ENCODE results near the gene PINK1.

Gene PINK1

DNA sequence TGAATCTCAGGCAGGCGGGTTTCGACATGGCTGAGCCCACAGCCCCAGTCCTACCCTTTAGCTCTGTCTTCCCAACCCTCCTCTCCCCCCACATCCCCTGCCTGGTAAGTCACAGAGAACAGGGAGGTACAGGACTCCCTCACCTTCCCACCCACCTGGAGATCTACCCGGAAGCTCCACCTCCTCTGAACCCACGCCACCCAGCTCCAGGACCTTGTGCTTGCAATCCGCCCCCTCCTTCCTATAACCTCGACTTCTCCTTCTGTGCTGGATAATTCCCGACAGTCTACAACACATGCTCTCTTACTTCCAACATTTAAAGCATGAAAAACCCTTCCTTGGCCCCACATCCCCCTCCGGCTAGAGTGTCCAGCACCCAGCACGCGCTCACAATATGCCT is 62.3 kb downstream of the PINK1 start:
- Histone ChIP-seq H3K4me1 (ENCODE audit: control insufficient read depth, insufficient read depth, low read length) (no peaks in the 10 kb centered on the region), H3K27ac (ENCODE audit: extremely low read depth, low read depth, low read length) (no peak overlapping the region), H3K9me3 (ENCODE audit: control insufficient read depth, insufficient read depth, low read depth, low read length) (no peaks in the 10 kb centered on the region), H3K36me3 (ENCODE audit: control insufficient read depth in 2 of 2, insufficient read depth in 1 of 2, low read length in 2 of 2) (no peaks in the 10 kb centered on the region; a peak in 1 of 3 replicates), H3K4me3 (ENCODE audit: low read depth, low read length) (no peak overlapping the region)
- ChIA-PET CTCF (interaction anchor here (0.6 to 4.9 kb wide), 8 partner anchors 10 to 559 kb away, joined by 3 to 63 read pairs (median 4); partner anchors contain the start of gene SH2D5), POLR2A (no interaction called here)
- peak; percentile 88 for TF ChIP-seq EGR2 (tag by site-specific recombination; IDR thresholded peaks at IDR 0.05; ENCODE audit: low read depth)
- TF ChIP-seq, protein P1, sequence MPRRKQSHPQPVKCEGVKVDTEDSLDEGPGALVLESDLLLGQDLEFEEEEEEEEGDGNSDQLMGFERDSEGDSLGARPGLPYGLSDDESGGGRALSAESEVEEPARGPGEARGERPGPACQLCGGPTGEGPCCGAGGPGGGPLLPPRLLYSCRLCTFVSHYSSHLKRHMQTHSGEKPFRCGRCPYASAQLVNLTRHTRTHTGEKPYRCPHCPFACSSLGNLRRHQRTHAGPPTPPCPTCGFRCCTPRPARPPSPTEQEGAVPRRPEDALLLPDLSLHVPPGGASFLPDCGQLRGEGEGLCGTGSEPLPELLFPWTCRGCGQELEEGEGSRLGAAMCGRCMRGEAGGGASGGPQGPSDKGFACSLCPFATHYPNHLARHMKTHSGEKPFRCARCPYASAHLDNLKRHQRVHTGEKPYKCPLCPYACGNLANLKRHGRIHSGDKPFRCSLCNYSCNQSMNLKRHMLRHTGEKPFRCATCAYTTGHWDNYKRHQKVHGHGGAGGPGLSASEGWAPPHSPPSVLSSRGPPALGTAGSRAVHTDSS (tag by site-specific recombination; IDR thresholded peaks at IDR 0.05), result no peak
- TF ChIP-seq ZFHX2 (tag by site-specific recombination; conservative IDR thresholded peaks at IDR 0.05), result peak; percentile 67
- TF ChIP-seq ZNF501 (tag by site-specific recombination; IDR thresholded peaks at IDR 0.05), result no peak
- TF ChIP-seq ZNF791 (tag by site-specific recombination; IDR thresholded peaks at IDR 0.05), result no peak

DNA sequence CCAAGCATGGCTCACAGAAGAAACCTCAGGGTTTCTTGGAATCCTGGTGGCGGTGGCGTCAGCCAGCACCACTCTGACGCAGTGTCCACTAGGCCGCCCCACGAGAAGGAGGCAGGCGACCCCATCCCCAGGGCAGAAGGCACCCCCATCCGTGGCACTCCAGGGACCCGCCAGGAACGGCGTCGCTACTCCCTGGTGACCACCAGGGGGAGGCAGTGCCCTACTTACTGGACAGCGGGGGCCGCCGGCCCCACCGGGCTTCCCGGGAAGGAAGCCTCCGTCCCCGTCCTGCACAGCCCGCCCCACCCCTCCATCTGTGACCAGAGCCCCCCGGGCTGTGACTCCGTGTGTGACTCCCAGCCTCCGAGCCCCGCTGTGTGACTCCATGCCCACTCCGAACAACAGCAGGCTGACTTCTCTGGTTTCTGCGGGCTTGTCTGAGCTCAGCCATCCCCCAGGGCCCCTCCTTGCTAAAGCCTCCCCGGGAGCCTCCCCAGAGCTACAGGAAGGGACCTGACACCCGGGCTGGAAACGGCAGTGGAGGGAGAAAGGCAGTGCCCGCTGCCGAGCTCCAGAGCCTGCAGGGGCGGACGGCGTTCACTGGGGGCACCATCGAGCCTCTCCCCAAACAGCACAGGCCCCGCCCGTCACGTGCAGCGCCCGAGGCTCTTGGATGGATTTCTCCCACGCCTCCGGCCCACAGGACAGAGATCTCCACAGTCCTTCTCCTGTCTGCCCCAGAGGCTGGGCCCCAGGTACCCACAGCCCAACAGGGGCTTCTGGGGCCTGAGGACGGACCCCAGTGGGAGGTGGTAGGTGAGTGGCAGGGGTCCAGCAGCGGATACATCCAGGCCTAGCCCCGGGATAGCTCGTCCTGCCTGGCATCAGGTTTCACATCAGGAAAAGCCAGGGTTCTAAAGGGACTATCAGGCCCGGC is 63.4 kb downstream of the PINK1 start:
- Histone ChIP-seq H3K4me1 (ENCODE audit: control insufficient read depth, insufficient read depth, low read length) (no peaks in the 10 kb centered on the region), H3K4me3 (ENCODE audit: low read depth, low read length) (peak overlapping the region; percentile 43), H3K27ac (ENCODE audit: extremely low read depth, low read depth, low read length) (peak overlapping the region; percentile 67), H3K36me3 (ENCODE audit: control insufficient read depth in 2 of 2, insufficient read depth in 1 of 2, low read length in 2 of 2) (no peaks in the 10 kb centered on the region; a peak in 1 of 3 replicates), H3K9me3 (ENCODE audit: control insufficient read depth, insufficient read depth, low read depth, low read length) (no peaks in the 10 kb centered on the region)
- ChIA-PET CTCF (interaction anchor here (0.6 to 4.9 kb wide), 58 partner anchors 10 to 887 kb away, joined by 3 to 63 read pairs (median 4); partner anchors contain the start of genes DDOST, KIF17 and SH2D5), POLR2A (interaction anchor here (0.6 to 1.8 kb wide), 8 partner anchors 11 to 90 kb away, joined by 3 to 8 read pairs (median 4); partner anchors contain the start of genes DDOST, HP1BP3 and KIF17)
- TF ChIP-seq ZBTB8A (tag by site-specific recombination; IDR thresholded peaks at IDR 0.05) (peak; percentile 78), ZNF548 (tag by site-specific recombination; IDR thresholded peaks at IDR 0.05) (no peak), ZNF776 (tag by site-specific recombination; IDR thresholded peaks at IDR 0.05; ENCODE audit: borderline replicate concordance) (no peak), ZNF48 (tag by site-specific recombination; IDR thresholded peaks at IDR 0.05) (no peak), ZNF157 (tag by site-specific recombination; IDR thresholded peaks at IDR 0.05) (no peak), IKZF3 (tag by site-specific recombination; IDR thresholded peaks at IDR 0.05) (peak; percentile 78), ZNF155 (tag by site-specific recombination; IDR thresholded peaks at IDR 0.05) (no peak), ZNF792 (tag by site-specific recombination; IDR thresholded peaks at IDR 0.05) (no peak), ZNF707 (tag by site-specific recombination; IDR thresholded peaks at IDR 0.05) (no peak), ZNF549 (tag by site-specific recombination; IDR thresholded peaks at IDR 0.05) (no peak), ZBTB48 (tag by site-specific recombination; IDR thresholded peaks at IDR 0.05) (peak; percentile 79), ZSCAN30 (tag by site-specific recombination; IDR thresholded peaks at IDR 0.05) (peak; percentile 75), BCL11B (tag by site-specific recombination; IDR thresholded peaks at IDR 0.05; ENCODE audit: low read depth) (0 out of 2 replicates have a peak, but pooled peaks have one; percentile 24), ZNF664 (tag by site-specific recombination; IDR thresholded peaks at IDR 0.05) (no peak), ZNF391 (tag by site-specific recombination; IDR thresholded peaks at IDR 0.05; ENCODE audit: borderline replicate concordance, low read depth) (no peak), PRDM1 (tag by site-specific recombination; IDR thresholded peaks at IDR 0.05) (0 out of 2 replicates have a peak, but pooled peaks have one; percentile 6), ZNF488 (tag by site-specific recombination; IDR thresholded peaks at IDR 0.05) (no peak), ZNF610 (tag by site-specific recombination; IDR thresholded peaks at IDR 0.05; ENCODE audit: borderline replicate concordance) (no peak), ZFP41 (tag by site-specific recombination; IDR thresholded peaks at IDR 0.05; ENCODE audit: borderline replicate concordance) (no peak), EGR2 (tag by site-specific recombination; IDR thresholded peaks at IDR 0.05; ENCODE audit: low read depth) (peak; percentile 87), ZNF768 (tag by site-specific recombination; IDR thresholded peaks at IDR 0.05) (peak; percentile 82; the same call in 1 of the 2 replicates)
- TF ChIP-seq, protein P2, sequence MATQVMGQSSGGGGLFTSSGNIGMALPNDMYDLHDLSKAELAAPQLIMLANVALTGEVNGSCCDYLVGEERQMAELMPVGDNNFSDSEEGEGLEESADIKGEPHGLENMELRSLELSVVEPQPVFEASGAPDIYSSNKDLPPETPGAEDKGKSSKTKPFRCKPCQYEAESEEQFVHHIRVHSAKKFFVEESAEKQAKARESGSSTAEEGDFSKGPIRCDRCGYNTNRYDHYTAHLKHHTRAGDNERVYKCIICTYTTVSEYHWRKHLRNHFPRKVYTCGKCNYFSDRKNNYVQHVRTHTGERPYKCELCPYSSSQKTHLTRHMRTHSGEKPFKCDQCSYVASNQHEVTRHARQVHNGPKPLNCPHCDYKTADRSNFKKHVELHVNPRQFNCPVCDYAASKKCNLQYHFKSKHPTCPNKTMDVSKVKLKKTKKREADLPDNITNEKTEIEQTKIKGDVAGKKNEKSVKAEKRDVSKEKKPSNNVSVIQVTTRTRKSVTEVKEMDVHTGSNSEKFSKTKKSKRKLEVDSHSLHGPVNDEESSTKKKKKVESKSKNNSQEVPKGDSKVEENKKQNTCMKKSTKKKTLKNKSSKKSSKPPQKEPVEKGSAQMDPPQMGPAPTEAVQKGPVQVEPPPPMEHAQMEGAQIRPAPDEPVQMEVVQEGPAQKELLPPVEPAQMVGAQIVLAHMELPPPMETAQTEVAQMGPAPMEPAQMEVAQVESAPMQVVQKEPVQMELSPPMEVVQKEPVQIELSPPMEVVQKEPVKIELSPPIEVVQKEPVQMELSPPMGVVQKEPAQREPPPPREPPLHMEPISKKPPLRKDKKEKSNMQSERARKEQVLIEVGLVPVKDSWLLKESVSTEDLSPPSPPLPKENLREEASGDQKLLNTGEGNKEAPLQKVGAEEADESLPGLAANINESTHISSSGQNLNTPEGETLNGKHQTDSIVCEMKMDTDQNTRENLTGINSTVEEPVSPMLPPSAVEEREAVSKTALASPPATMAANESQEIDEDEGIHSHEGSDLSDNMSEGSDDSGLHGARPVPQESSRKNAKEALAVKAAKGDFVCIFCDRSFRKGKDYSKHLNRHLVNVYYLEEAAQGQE (tag by site-specific recombination; IDR thresholded peaks at IDR 0.05), result no peak
- TF ChIP-seq, protein P1 (tag by site-specific recombination; IDR thresholded peaks at IDR 0.05), result no peak

Measured in HEK293 (cell line).